Neural progenitor cell (in vitro differentiated cells): ENCODE data around the gene SGSM1. TPM values are rescaled to one million over a fixed set of nuclear protein-coding genes. Genes with fewer than 3 reads are reported as not detected.

Experiments used
- DNase-seq: peaks from one replicate; pipeline ENCODE4 v3.0.0-alpha.2; 2016; ENCODE audit warnings: low spot score
- H2AFZ ChIP-seq: fragments of 200-600 bp; sonication (generic); replicated peaks from 2 replicates; pipeline ENCODE4 v1.6.1; 2016; ENCODE audit warnings: antibody characterized with exemption
- H3F3A ChIP-seq: fragments of 200-600 bp; sonication (generic); 2 replicates; pipeline ENCODE4 v1.6.1; 2016; ENCODE audit warnings: antibody characterized with exemption, low read depth
- H3K27ac ChIP-seq: fragments of 200-600 bp; sonication (generic); 2 replicates; pipeline ENCODE4 v1.5.1; 2016; ENCODE audit warnings: mild to moderate bottlenecking
- H3K27me3 ChIP-seq: fragments of 200-600 bp; sonication (generic); 2 replicates; pipeline ENCODE4 v1.6.1; 2016; ENCODE audit warnings: mild to moderate bottlenecking, moderate library complexity
- H3K36me3 ChIP-seq: fragments of 200-600 bp; sonication (generic); 2 replicates; pipeline ENCODE4 v1.5.1; 2016
- H3K4me1 ChIP-seq: fragments of 200-600 bp; sonication (generic); 2 replicates; pipeline ENCODE4 v1.6.1; 2016; ENCODE audit warnings: mixed run types
- H3K4me2 ChIP-seq: fragments of 200-600 bp; sonication (generic); 2 replicates; pipeline ENCODE4 v1.6.1; 2016
- H3K4me3 ChIP-seq: fragments of 200-600 bp; sonication (generic); 2 replicates; pipeline ENCODE4 v1.5.1; 2016
- H3K79me2 ChIP-seq: fragments of 200-600 bp; sonication (generic); 2 replicates; pipeline ENCODE4 v1.6.1; 2016; ENCODE audit warnings: low read depth
- H3K9ac ChIP-seq: fragments of 200-600 bp; sonication (generic); 2 replicates; pipeline ENCODE4 v1.6.1; 2016
- H3K9me3 ChIP-seq: fragments of 200-600 bp; sonication (generic); 2 replicates; pipeline ENCODE4 v1.5.1; 2016; ENCODE audit warnings: low read depth
- H4K20me1 ChIP-seq: fragments of 200-600 bp; sonication (generic); 2 replicates; pipeline ENCODE4 v1.6.1; 2016; ENCODE audit warnings: low read depth
- H3K27ac Mint-ChIP-seq: 3 replicates; pipeline ENCODE4 v1.8.0; 2021; ENCODE audit warnings: mixed read lengths
- H3K27me3 Mint-ChIP-seq: 2 replicates; pipeline ENCODE4 v1.8.0; 2022; ENCODE audit warnings: low read depth, mild to moderate bottlenecking, inconsistent platforms, moderate library complexity, mixed read lengths; ENCODE audit not compliant: insufficient read depth
- H3K36me3 Mint-ChIP-seq: 3 replicates; pipeline ENCODE4 v1.8.0; 2021; ENCODE audit warnings: mixed read lengths
- H3K4me1 Mint-ChIP-seq: 3 replicates; pipeline ENCODE4 v1.8.0; 2021; ENCODE audit warnings: mixed read lengths
- H3K4me3 Mint-ChIP-seq: 3 replicates; pipeline ENCODE4 v1.8.0; 2021; ENCODE audit warnings: mild to moderate bottlenecking, moderate library complexity, mixed read lengths
- H3K9me3 Mint-ChIP-seq: 3 replicates; pipeline ENCODE4 v1.8.0; 2020; ENCODE audit warnings: mixed read lengths
- CTCF ChIP-seq: fragments of 200-600 bp; sonication (generic); IDR thresholded peaks from 2 replicates; pipeline ENCODE4 v1.5.1; 2017; ENCODE audit warnings: antibody characterized with exemption, mild to moderate bottlenecking
- EZH2 ChIP-seq: fragments of 200-600 bp; sonication (generic); IDR thresholded peaks from 2 replicates; pipeline ENCODE4 v1.6.1; 2017; ENCODE audit warnings: antibody characterized with exemption, mild to moderate bottlenecking, moderate library complexity
- EZH2phosphoT487 ChIP-seq: fragments of 200-600 bp; sonication (generic); IDR thresholded peaks from 2 replicates; pipeline ENCODE4 v1.6.1; 2017; ENCODE audit warnings: antibody characterized with exemption
- total RNA-seq: library from RNA; depleted of rRNA; stranded (reverse); fragments of >200 nt; gene quantifications from 2 replicates; pipeline ENCODE4 v1.2.3, GENCODE V29; 2015; ENCODE audit warnings: low replicate concordance

Gene SGSM1
- total RNA-seq, 1 donor from 2014 or later: 1.1 TPM

- H3K4me1 ChIP-seq: peaks cover 19% of the 10 kb centered on the region
- no peaks in the 10 kb centered on the region for H3K9me3 ChIP-seq
- H3F3A ChIP-seq: peaks cover 8% of the 10 kb centered on the region
- H3K36me3 Mint-ChIP-seq: no peaks in the 10 kb centered on the region
- H3K4me3 Mint-ChIP-seq: no peak overlapping the region
- H3K27me3 Mint-ChIP-seq: no peaks in the 10 kb centered on the region
- H3K27ac ChIP-seq: peak overlapping the region; percentile 37
- H3K79me2 ChIP-seq: peaks cover 95% of the 10 kb centered on the region
- no peak overlapping the region for H2AFZ ChIP-seq
- no peak for TF ChIP-seq CTCF
- no peak for TF ChIP-seq EZH2phosphoT487
- no peak for TF ChIP-seq EZH2
- no peaks in the 10 kb centered on the region for H3K27me3 ChIP-seq
- peaks cover 90% of the 10 kb centered on the region for H4K20me1 ChIP-seq
- DNase-seq: no peak
- no peak overlapping the region for H3K27ac Mint-ChIP-seq
- H3K9me3 Mint-ChIP-seq: no peaks in the 10 kb centered on the region
- peaks cover 28% of the 10 kb centered on the region for H3K4me1 Mint-ChIP-seq
- H3K9ac ChIP-seq: no peak overlapping the region
- no peaks in the 10 kb centered on the region for H3K36me3 ChIP-seq
- no peak overlapping the region for H3K4me2 ChIP-seq
- H3K4me3 ChIP-seq: no peak overlapping the region
Measured at GRCh38 chr22:24965822-24966626, 160.0 kb downstream of the SGSM1 start.

- no peaks in the 10 kb centered on the region for H3K27me3 ChIP-seq
- no peaks in the 10 kb centered on the region for H3K9me3 ChIP-seq
- H4K20me1 ChIP-seq: peaks cover 95% of the 10 kb centered on the region
- no peak overlapping the region for H3K4me3 Mint-ChIP-seq
- peaks cover 95% of the 10 kb centered on the region for H3K79me2 ChIP-seq
- H3K27me3 Mint-ChIP-seq: no peaks in the 10 kb centered on the region
- peaks cover 8% of the 10 kb centered on the region for H3F3A ChIP-seq
- peak; percentile 54 for DNase-seq
- no peaks in the 10 kb centered on the region for H3K36me3 ChIP-seq
- H3K36me3 Mint-ChIP-seq: no peaks in the 10 kb centered on the region
- TF ChIP-seq EZH2phosphoT487 (no peak), EZH2 (no peak), CTCF (no peak)
- H3K4me2 ChIP-seq: no peak overlapping the region
- no peak overlapping the region for H3K4me3 ChIP-seq
- H3K9ac ChIP-seq: no peak overlapping the region
- H2AFZ ChIP-seq: no peak overlapping the region
- H3K27ac Mint-ChIP-seq: no peak overlapping the region
- H3K4me1 ChIP-seq: peaks cover 19% of the 10 kb centered on the region
- H3K4me1 Mint-ChIP-seq: peaks cover 18% of the 10 kb centered on the region
- H3K27ac ChIP-seq: peak overlapping the region; percentile 62
- H3K9me3 Mint-ChIP-seq: no peaks in the 10 kb centered on the region
Measured at GRCh38 chr22:24968066-24968561, 162.1 kb downstream of the SGSM1 start.

GRCh38 chr22:24969560-24970301 lies 163.7 kb downstream of the SGSM1 start:
- no peak for TF ChIP-seq EZH2phosphoT487
- no peak for TF ChIP-seq EZH2
- no peak for TF ChIP-seq CTCF
- DNase-seq: no peak
- H3K27ac ChIP-seq: no peak overlapping the region
- no peak overlapping the region for H2AFZ ChIP-seq
- Mint-ChIP-seq H3K4me1 (peaks cover 16% of the 10 kb centered on the region), H3K36me3 (no peaks in the 10 kb centered on the region), H3K4me3 (no peak overlapping the region), H3K27ac (peak overlapping the region; percentile 43), H3K9me3 (no peaks in the 10 kb centered on the region), H3K27me3 (no peaks in the 10 kb centered on the region)
- H3K9me3 ChIP-seq: no peaks in the 10 kb centered on the region
- no peak overlapping the region for H3K4me3 ChIP-seq
- H3K36me3 ChIP-seq: no peaks in the 10 kb centered on the region
- H3K4me1 ChIP-seq: peaks cover 19% of the 10 kb centered on the region
- peak overlapping the region; percentile 14 for H3K4me2 ChIP-seq
- H3K27me3 ChIP-seq: no peaks in the 10 kb centered on the region
- H3K79me2 ChIP-seq: peaks cover 93% of the 10 kb centered on the region
- H3F3A ChIP-seq: peaks cover 13% of the 10 kb centered on the region
- peaks cover 97% of the 10 kb centered on the region for H4K20me1 ChIP-seq
- H3K9ac ChIP-seq: no peak overlapping the region
